NCI-H128 (cell line): ENCODE results near the gene GLP2R.

ENCODE experiments used
- DNase-seq: peaks from one replicate; lab custom pipeline; 2025; ENCODE audit not compliant: unreplicated experiment; lab: John Stamatoyannopoulos, UW

GLP2R gene

DNA sequence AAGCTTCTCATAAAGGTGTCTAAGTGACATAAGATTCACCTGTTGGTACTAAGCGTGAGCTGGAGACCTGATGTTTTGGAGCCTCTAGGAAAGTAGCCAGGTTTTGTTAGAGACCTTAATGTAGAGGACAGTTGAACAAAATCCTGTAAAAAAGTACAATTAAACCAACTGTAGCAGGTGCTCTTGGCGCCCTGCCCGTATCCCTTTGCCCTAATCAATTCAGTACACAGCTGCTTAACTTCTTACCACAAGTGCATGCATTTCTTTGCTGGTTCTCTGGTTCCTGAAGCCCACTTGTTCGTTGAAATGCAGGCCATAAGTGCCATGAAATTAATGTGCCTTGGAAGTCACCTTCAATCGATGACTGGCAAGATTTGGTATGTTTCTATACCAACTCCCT, 24.4 kb downstream of the GLP2R start:
- no peak for DNase-seq

DNA sequence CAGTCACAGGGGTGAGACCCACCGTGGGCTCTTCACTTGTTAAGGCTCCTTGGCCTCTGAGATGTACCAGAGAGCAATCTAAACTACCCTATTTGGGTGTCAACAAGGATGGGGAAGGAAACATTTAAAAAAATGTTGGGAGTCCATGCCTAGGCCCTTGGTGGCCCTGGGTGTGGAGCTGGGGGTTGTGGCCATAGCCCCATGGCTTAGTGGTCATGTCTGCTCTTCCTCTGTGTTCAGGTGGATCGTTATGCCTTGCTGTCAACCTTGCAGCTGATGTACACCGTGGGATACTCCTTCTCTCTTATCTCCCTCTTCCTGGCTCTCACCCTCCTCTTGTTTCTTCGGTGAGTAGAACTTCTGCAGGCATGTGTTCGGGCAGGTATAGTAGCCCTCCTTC, 28.5 kb downstream of the GLP2R start:
- DNase-seq = no peak

DNA sequence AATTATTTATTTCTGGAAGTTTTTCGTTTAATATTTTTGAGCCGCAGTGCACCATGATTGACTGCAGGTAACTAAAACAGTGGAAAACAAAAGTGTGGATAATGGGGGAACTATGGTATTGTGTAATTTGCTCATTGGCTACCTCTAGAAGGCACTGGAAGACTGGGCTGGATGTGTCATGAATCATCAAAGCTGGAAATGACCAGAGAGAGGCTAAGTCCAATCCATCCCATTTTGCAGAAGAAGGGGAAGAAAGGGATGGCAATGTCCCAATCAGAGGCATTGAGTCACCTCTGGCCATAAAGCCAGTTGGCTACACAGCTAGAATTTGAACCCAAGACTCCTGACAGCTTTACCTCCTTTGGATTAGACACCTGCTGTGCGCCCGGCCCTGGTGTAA, 29.3 kb downstream of the GLP2R start:
- DNase-seq = no peak

DNA sequence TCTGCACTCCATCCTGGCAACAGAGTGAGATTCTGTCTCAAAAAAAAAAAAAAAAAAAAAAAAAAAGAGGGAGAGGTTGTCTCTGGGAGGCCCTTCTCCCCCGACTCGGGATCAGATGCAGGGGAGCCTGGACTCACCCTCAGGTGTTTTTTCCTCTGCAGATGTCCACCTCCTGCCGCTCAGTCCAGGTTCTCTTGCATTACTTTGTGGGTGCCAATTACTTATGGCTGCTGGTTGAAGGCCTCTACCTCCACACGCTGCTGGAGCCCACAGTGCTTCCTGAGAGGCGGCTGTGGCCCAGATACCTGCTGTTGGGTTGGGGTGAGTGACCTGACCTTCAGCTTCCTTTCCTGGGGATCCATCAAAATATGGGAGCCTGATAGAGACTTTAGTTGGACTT, 34.1 kb downstream of the GLP2R start:
- DNase-seq = no peak

DNA sequence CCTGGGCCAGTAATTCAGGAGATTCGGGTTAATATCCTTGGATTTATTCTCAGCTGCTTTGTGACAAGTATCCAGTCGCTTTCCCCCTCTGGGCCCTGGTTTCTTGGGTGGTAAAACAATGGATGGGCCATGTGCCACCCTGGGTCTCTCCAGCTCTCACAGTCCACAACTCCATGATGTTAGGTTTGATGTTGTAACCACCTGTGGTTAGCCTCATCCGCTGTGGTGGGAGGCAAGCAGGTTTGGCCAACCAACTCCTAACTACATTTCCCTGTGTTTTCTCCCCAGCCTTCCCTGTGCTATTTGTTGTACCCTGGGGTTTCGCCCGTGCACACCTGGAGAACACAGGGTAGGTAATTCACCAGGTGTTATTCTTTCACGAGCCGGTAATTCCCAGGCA, 35.1 kb downstream of the GLP2R start:
- DNase-seq = no peak

DNA sequence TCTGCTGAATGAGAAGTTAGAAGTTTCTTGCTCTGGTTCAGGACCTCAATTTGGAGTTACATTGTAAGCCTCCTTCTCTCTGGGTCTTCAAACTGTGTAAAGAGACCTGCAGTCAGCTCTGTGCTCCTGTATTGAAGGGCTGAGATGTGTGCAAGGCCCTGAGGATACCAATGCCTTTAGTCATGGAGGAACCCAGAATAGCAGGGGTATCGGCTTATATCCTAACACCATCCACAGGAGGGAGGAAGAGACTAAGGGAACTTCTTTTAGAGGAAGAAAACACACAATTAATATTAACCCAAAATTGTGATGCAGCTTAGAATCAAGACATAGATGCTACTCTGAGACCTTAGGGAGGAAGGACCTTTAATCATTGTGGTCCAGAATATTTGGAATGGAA, 36.5 kb downstream of the GLP2R start:
- no peak for DNase-seq

DNA sequence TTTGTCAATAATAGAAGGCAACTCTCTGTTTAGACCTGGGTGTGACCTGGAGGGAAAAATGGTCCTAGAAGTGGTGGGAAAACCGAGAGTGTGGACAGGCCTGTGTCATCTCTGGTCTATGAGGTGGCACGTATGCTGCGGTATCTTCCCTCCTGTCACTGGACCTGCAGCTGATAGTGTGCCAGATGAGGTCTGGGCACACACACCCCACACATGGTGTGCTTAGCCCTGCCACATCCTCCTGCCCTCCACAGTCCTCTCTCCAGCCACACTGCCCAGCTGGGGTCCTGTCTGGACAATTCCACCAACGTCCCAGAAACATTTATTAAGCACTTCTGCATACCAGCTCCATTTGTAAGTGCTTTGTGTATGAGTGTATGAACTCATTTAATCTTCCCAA, 37.2 kb downstream of the GLP2R start:
- no peak for DNase-seq

DNA sequence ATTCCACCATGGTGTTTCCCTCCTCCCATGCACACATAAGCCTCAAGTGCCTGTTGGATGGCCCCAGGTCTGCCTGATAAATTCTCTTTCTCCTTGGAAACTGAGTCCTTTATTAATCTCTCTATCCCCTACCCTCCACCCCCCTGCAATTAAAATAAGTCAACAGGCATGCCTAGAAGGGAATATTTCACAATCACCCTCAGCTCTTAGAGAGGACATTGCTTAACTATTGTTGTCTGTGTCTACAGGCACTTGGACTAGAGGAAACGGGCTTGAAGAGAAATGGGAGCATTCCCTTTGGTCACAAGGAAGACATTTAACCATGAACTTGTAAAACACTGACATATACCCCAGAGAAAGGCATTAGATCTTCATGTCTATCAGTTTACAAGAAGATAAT, 39.9 kb downstream of the GLP2R start:
- DNase-seq = no peak

DNA sequence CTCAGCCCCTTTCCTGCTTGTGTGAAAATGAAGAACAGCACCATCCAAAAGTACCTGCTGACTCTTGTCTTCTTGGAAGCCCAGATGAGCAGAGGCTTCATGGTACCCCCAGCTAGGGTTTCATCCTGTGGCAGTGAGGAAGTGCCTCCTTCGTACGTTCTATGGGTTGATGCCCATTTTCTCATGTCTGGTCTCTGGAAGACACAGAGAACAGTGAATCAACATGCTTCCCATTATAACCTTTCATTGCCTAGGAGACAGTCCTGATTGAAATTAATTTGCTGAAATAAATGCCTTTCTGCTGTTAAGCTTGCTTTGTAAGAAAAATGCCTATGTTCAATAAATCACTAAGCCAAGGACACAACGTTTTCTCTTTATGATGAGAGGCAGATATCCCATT, 42.8 kb downstream of the GLP2R start:
- DNase-seq = no peak

DNA sequence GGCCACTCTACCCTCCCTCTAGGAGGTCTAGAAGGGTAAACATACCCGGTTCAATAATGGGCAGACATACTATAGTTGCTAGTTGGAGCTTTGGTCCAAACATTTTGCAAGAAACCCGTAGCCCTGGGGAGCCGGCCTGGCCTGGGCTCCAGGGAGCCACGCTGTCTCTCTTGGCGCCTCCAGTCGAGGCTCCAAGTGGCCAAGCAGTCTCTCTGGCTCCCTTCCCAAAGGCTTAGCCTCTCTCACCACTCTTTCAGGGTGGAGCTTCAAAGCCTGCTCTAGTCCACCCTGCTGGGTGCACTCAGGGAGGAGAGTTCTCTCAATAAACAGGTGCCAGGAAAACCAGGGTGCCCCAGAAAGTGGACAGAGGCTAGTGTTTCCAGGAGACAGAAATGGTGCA, 47.1 kb downstream of the GLP2R start:
- no peak for DNase-seq

DNA sequence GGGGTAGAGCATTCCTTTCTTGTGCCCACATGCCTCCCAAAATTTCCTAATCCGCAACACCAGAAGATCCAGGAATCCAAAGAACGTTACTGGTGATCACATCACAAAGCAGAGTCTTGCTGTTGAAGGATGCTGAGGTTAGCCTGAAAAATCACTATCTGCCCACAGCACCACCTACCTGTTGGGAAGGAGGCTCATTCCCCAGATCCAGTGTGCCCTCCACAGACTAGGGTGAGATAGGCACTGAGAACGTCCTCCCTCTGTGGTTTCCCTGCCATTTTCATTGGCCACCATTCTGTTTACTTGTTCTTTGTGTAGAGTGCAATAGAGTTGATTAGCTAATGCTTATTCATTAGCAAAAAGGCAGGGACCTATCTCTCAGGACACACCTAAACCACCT, 49.0 kb downstream of the GLP2R start:
- DNase-seq = no peak

DNA sequence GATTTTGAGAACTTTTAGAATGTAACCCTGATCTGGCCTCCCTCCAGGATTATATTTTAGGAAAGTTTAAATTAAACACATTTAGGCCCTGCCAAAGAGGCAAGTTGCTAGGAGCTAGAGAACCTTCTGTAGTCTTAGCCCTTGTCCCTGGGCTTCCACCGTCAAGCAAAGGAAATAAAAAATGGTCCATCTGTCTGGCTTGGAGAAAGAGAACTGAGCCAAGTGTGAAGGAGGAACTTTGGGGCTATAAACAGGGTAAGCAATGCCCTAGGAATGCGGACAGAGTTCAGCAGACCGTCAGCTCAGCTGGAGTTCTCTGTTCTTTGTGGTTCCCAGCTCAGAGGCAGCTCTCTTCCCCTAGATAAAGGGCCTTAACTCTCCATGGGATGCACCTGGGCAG, 49.7 kb downstream of the GLP2R start:
- no peak for DNase-seq

DNA sequence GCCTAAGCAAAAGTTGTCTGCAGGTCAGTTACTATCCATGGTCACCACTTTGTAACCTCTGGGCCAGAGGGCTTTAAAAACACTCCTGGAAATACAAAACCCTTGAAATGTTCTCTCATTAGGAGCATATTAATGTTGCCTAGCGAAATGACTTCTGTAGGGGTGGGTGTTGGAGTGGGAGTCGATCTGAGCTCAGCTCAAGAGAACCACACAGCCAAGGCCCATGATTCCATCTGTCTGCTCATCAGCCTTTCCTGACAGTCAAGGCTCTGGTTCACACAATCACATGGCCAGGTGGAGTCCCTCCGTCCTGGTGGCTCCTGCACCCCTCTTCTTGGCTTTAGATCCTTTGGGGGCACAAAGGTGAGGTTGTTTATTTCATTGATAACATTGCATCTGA, 52.6 kb downstream of the GLP2R start:
- no peak for DNase-seq

DNA sequence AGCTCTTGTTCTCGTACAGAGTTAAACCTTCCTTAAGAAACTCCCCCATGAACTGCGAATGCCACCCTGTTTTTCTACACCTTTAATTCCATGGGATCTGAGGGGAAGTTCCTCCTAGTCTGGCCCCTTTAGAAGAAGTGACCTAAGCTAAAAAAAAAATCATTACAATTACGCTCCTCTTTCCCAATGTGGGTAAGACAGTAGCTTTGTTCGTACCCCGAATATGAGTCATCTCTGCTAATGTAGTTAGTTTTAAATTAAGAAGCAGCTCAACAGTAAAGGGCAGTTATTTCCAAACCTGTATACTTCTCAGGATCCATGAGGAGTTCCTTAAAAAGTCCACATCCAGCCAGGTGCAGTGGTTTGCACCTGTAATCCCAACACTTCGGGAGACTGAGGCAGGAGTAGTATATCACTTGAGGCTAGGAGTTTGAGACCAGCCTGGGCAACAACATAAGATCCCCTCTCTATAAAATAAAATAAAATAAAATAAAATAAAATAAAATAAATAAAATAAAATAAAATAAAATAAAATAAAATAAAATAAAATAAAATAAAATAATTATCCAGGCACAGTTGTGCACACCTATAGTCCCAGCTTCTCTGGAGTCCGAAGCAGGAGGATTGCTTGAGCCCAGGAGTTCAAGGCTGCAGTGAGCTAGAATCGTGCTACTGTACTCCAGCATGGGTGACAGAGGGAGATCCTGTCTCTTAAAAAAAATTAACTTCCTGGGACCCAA, 53.2 kb downstream of the GLP2R start:
- DNase-seq = no peak

DNA sequence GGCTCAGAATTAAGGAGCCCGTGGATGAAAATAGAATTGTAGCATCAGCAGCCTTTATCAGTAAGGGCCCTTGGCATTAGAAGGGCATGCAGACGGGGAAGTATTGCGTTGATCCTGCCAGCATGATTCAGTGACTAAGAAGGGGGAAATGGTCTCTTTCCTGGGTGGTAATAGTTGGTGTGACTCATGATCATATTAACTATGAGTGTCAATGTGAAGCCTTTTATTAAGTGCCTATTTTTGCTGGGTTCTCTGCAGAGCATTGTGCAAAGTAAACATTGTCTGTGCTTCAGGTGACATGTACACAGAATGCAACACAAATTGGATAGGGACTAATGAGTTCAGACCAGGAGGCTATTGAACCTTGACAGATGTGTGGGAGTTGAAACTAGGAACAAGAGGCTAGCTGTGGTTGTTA, 54.9 kb downstream of the GLP2R start:
- DNase-seq = no peak

DNA sequence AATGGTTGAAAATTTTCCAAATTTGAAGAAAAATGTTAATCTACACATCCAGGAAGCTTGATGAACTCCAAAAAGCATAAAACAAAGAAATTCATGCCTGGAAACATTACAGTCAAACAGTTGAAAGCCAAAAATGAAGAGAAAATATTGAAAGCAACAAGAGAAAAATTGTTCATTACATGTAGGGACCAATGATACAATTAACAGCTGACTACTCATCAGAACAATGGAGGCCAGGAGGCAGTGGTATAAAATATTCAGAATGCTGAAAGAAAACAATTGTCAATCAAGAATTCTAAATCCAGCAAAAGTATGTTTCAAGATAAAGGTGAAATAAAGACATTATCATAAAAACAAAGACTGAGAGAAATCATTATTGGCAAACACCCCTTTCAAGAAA, 57.7 kb downstream of the GLP2R start:
- no peak for DNase-seq

DNA sequence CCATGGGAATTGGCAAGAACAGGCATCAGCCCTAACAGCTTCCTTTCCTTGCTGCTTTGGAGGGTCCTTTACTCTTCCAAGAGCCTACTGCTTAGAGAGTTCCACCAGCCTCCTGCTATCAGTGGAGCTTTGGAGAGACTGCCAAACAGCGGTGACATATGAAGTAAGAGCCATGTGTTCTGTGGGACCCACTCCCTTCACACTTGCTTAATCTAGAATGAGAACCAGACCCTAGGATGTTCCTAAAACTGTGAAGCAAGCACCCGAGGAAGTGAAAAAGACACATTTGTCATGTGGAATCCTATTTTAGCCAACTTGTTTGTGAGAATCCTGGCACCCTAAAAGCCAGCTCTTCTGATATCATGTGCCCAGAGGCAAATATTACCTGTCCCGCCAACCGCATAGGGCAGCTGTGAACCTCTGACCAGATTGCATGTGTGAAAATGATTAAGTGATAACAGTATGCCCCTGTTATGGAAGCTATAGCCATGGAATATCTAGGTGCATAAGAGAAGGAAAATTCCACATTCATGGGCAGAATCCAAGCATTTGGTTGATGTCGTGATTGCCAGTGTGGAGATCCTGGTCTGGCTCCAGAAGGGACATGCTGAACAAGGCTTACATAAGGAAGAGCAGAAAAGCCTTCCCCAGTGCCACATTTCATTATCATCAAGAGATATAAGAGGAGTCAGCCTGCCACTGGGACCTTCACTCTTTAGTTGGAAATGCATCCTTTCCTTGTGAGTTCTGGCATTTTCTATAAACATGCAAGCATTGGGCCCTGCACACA, 60.6 kb downstream of the GLP2R start:
- DNase-seq = no peak

DNA sequence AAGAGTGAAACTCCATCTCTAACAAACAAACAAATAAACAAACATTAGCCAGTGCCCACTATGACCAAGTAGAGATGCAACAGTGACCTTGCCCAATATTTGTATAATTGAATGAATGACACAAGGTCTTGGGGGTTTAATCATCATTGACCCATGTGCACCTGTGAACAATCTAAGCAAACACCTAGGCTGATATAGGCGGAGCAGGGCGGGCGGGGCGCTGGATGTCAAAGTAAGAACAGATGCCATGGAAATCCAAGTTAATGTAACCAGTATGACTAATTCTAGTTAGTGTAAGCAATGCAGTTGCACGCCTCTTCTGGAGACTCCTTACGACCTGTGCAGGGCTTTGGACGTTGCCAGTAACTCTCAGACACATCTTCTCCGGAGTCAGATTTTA, 61.8 kb downstream of the GLP2R start:
- no peak for DNase-seq

DNA sequence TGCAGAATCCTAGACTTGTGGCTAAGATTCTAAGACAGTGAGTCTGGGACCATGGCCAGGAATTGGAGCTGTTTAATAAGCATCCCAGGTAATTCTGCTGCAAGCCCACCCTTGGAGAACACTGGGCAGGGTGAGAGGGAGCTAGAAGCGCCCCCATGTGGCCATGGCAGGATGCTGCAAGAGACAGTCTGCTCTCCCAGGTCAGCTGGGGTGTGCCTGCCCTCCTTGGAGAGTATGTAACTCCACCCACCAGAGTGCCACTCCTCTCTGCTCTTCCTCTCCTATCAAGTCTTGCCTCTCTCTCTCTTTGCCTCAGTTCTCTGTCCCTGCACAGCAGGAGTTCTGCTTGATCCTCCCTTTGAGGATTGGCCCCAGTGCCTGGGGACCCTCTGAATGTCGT, 64.4 kb downstream of the GLP2R start:
- no peak for DNase-seq

DNA sequence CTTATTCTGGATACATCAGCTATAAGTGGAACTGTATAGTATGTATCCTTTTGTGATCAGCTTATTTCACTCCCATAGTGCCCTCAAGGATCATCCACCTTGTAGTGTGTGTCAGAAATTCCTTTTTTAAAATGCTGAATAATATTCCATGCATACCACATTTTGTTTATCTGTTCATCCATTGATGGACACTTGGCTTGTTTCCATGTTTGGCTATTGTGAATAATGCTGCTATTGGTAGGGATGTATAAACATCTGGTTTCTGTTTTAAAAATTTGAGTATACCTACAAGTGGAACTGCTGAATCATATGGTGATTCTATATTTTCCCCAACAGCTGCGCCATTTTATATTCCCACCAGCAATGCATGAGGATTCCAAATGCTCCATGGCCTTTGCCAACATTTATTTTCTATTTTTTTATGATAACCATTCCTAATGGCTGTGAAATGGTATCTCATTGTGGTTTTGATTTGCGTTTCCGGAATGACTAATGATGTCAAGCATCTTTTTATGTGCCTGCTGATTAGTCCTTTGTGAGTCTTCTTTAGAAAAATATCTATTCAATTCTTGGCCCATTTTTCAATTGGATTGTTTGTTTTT, 67.8 kb downstream of the GLP2R start:
- DNase-seq = no peak

DNA sequence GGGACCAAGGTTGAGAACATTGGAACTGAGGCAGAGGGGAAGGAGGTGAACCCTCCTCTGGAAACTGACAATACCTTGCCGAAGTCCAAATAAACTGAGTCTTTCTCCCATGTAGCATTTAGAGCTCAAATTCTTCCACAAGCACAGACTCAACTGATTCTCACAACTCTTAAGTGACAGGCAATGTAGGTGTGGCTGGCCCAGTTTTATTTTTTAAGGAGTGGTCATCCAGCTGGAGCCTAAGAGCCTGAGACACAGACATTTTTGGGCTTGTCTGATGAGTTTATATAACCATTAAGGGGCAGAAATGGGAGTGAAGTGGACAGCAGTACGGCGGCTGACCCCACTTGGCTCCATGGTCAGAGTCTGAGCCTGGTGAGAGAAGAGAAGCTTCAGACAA, 68.5 kb downstream of the GLP2R start:
- no peak for DNase-seq

DNA sequence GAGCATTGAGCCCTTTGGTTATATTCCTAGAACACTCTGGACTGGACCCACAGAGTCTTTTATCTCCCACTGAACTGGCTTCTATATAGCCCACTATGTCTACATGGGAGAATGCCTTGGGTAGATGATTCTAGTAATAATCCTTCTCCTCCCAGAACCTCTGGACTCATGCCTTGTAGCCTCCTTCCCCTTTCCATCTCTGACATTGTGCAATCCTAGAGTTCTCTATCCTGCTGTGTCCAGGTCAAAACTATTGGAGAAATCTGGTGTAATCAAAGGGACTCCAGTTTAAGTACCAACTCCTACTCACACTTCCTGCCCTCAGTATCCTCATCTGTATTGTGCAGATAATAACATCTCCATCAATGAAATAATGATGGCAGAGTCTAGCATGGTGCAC, 70.2 kb downstream of the GLP2R start:
- no peak for DNase-seq
